CD14-positive monocyte (primary cell): ENCODE results near the gene ANKRD44. TPM values are rescaled to one million over a fixed set of nuclear protein-coding genes. Genes with fewer than 3 reads are reported as not detected.

Experiments used
- DNase-seq, 3 donors: peaks; one replicate each; pipeline ENCODE4 v3.0.0-alpha.2; 2011 to 2022
- H2AFZ ChIP-seq: 2 replicates; pipeline ENCODE4 v1.6.0; 2012; ENCODE audit warnings: mild to moderate bottlenecking, low read depth, low read length, inconsistent platforms; ENCODE audit not compliant: insufficient read depth, poor library complexity, severe bottlenecking
- H3K27ac ChIP-seq, 2 donors: 1 replicate in 1 of 2; 2 replicates in 1 of 2; pipeline ENCODE4 v1.5.1; 2012 to 2013; ENCODE audit warnings: low read length in 2 of 2, control low read depth in 1 of 2, inconsistent platforms in 1 of 2, low read depth in 1 of 2, mild to moderate bottlenecking in 1 of 2
- H3K27me3 ChIP-seq, 2 donors: one replicate each; pipeline versions ENCODE4 v1.6.0 to v1.6.1; 2011 to 2013; ENCODE audit warnings: low read length in 2 of 2; ENCODE audit not compliant: control insufficient read depth in 2 of 2, insufficient read depth in 2 of 2
- H3K36me3 ChIP-seq, 2 donors: replicated peaks in 1 of 2; 1 replicate in 1 of 2; 2 replicates in 1 of 2; pipeline versions ENCODE4 v1.5.1 to v1.6.1; 2012 to 2013; ENCODE audit warnings: low read length in 2 of 2, control low read depth in 1 of 2, inconsistent platforms in 1 of 2, mild to moderate bottlenecking in 1 of 2; ENCODE audit not compliant: insufficient read depth in 2 of 2, control insufficient read depth in 1 of 2
- H3K4me1 ChIP-seq, 2 donors: 1 replicate in 1 of 2; 2 replicates in 1 of 2; pipeline versions ENCODE4 v1.5.1 to v1.6.1; 2012 to 2013; ENCODE audit warnings: low read length in 2 of 2, control low read depth in 1 of 2, inconsistent platforms in 1 of 2, mild to moderate bottlenecking in 1 of 2, moderate library complexity in 1 of 2; ENCODE audit not compliant: insufficient read depth in 2 of 2, control insufficient read depth in 1 of 2
- H3K4me2 ChIP-seq: replicated peaks from 2 replicates; pipeline ENCODE3; 2012; ENCODE audit warnings: low read length, moderate library complexity, mild to moderate bottlenecking; ENCODE audit not compliant: poor library complexity, severe bottlenecking; ENCODE audit errors: extremely low read depth
- H3K4me3 ChIP-seq, 3 experiments: fragments of 200-600 bp in 1 of 3; sonication (generic) in 1 of 3; replicated peaks in 1 of 3; 1 replicate in 2 of 3; 2 replicates in 1 of 3; pipeline ENCODE4 v1.5.1; 2011 to 2013; ENCODE audit warnings: low read length in 3 of 3, mild to moderate bottlenecking in 3 of 3, control low read depth in 2 of 3, low read depth in 2 of 3, inconsistent platforms in 1 of 3, moderate library complexity in 1 of 3
- H3K79me2 ChIP-seq: 2 replicates; pipeline ENCODE4 v1.6.0; 2012; ENCODE audit warnings: mild to moderate bottlenecking, control low read depth, inconsistent platforms, low read length, moderate library complexity; ENCODE audit not compliant: insufficient read depth
- H3K9ac ChIP-seq: 2 replicates; pipeline ENCODE4 v1.6.0; 2017; ENCODE audit warnings: low read length, mild to moderate bottlenecking; ENCODE audit not compliant: insufficient read depth, poor library complexity, severe bottlenecking
- H3K9me3 ChIP-seq, 2 donors: replicated peaks in 1 of 2; 1 replicate in 1 of 2; 2 replicates in 1 of 2; pipeline versions ENCODE4 v1.5.1 to v1.6.1; 2012 to 2013; ENCODE audit warnings: low read length in 2 of 2, control low read depth in 1 of 2; ENCODE audit not compliant: control insufficient read depth in 1 of 2, insufficient read depth in 1 of 2
- H4K20me1 ChIP-seq: 2 replicates; pipeline ENCODE4 v1.6.0; 2012; ENCODE audit warnings: mild to moderate bottlenecking, low read length, control low read depth, moderate library complexity; ENCODE audit not compliant: insufficient read depth
- H3K27ac Mint-ChIP-seq, 7 donors: one replicate each; pipeline ENCODE4 v1.8.0; 2020; ENCODE audit warnings: mild to moderate bottlenecking in 7 of 7, mixed read lengths in 7 of 7, moderate library complexity in 6 of 7, inconsistent platforms in 2 of 7
- H3K27me3 Mint-ChIP-seq, 3 donors: one replicate each; pipeline ENCODE4 v1.8.0; 2021 to 2022; ENCODE audit warnings: low read depth in 3 of 3, mild to moderate bottlenecking in 3 of 3, mixed read lengths in 3 of 3, moderate library complexity in 3 of 3, inconsistent platforms in 1 of 3
- H3K36me3 Mint-ChIP-seq, 2 donors: one replicate each; pipeline ENCODE4 v1.8.0; 2020; ENCODE audit warnings: mixed read lengths in 2 of 2, inconsistent platforms in 1 of 2, mild to moderate bottlenecking in 1 of 2
- H3K4me1 Mint-ChIP-seq: one replicate; pipeline ENCODE4 v1.8.0; 2020; ENCODE audit warnings: mild to moderate bottlenecking, mixed read lengths
- H3K4me3 Mint-ChIP-seq, 2 donors: one replicate each; pipeline ENCODE4 v1.8.0; 2020; ENCODE audit warnings: mild to moderate bottlenecking in 2 of 2, mixed read lengths in 2 of 2, moderate library complexity in 1 of 2
- H3K9me3 Mint-ChIP-seq, 7 donors: one replicate each; pipeline ENCODE4 v1.8.0; 2020 to 2022; ENCODE audit warnings: mixed read lengths in 7 of 7, mild to moderate bottlenecking in 6 of 7, moderate library complexity in 6 of 7, inconsistent platforms in 2 of 7
- WGBS: methylation state at CpG from one replicate; pipeline ENCODE4 v1.1.5; 2013; ENCODE audit warnings: missing lambda C conversion rate; ENCODE audit not compliant: insufficient coverage; 5-methylcytosine and 5-hydroxymethylcytosine counted together
- intact Hi-C, 2 donors: fragments of 100-400 bp; cut with micrococcal nuclease; formaldehyde crosslinking; loops; one replicate each; pipeline versions ENCODE4 v1.15.0 to v1.15.1; 2023
- polyA plus RNA-seq, 3 donors: library from polyadenylated mRNA; depleted of rRNA in 1 of 3; unstranded in 2 of 3; stranded (reverse) in 1 of 3; fragments of 300-500 nt in 2 of 3; fragments of >200 nt in 1 of 3; fragmentation: Illumina TruSeq in 2 of 3; gene quantifications; 1 replicate in 2 of 3; 2 replicates in 1 of 3; pipeline ENCODE4 v1.2.3, GENCODE V29; 2012 to 2021
- TF ChIP-seq, protein P1 (sequence below): fragments of 200-600 bp; IDR thresholded peaks from one replicate; pipeline ENCODE4 v1.8.0; 2022; ENCODE audit warnings: antibody characterized with exemption, mild to moderate bottlenecking

ANKRD44 gene
- polyA plus RNA-seq, 3 donors: 55.7 to 91.9 (median 64.9) TPM

GRCh38 chr2:197013098-197013497 is 297.5 kb downstream of the ANKRD44 start:
- Histone ChIP-seq H3K4me2 (no peak overlapping the region), H3K79me2 (no peaks in the 10 kb centered on the region), H3K9ac (no peak overlapping the region), H4K20me1 (peaks cover 15% of the 10 kb centered on the region), H3K4me3 (no peak overlapping the region), H3K36me3 (peaks cover 43 to 90% of the 10 kb centered on the region in 2 donors), H2AFZ (no peak overlapping the region), H3K27me3 (no peaks in the 10 kb centered on the region), H3K4me1 (no peaks in the 10 kb centered on the region), H3K27ac (no peak overlapping the region), H3K9me3 (no peaks in the 10 kb centered on the region)
- intact Hi-C loops: loop anchor here (10.0 kb wide), 2 partner anchors 362 to 372 kb away; no protein-coding TSS in a partner anchor
- no peaks in the 10 kb centered on the region for H3K27me3 Mint-ChIP-seq
- no peak overlapping the region for H3K4me3 Mint-ChIP-seq
- H3K4me1 Mint-ChIP-seq: no peaks in the 10 kb centered on the region
- H3K9me3 Mint-ChIP-seq: no peaks in the 10 kb centered on the region
- 100% methylated on average over 1 of the region's 2 CpGs for WGBS
- TF ChIP-seq, protein P1, sequence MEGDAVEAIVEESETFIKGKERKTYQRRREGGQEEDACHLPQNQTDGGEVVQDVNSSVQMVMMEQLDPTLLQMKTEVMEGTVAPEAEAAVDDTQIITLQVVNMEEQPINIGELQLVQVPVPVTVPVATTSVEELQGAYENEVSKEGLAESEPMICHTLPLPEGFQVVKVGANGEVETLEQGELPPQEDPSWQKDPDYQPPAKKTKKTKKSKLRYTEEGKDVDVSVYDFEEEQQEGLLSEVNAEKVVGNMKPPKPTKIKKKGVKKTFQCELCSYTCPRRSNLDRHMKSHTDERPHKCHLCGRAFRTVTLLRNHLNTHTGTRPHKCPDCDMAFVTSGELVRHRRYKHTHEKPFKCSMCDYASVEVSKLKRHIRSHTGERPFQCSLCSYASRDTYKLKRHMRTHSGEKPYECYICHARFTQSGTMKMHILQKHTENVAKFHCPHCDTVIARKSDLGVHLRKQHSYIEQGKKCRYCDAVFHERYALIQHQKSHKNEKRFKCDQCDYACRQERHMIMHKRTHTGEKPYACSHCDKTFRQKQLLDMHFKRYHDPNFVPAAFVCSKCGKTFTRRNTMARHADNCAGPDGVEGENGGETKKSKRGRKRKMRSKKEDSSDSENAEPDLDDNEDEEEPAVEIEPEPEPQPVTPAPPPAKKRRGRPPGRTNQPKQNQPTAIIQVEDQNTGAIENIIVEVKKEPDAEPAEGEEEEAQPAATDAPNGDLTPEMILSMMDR: no peak
- peaks cover 69 to 83% of the 10 kb centered on the region in 2 donors for H3K36me3 Mint-ChIP-seq
- peak overlapping the region in 1 of 7 donors; percentile 27 for H3K27ac Mint-ChIP-seq
- no peak for DNase-seq

GRCh38 chr2:197011801-197012641 is 298.6 kb downstream of the ANKRD44 start:
- Histone ChIP-seq H4K20me1 (peaks cover 8% of the 10 kb centered on the region), H3K79me2 (no peaks in the 10 kb centered on the region), H3K4me3 (no peak overlapping the region), H3K36me3 (peaks cover 54 to 93% of the 10 kb centered on the region in 2 donors), H3K4me1 (no peaks in the 10 kb centered on the region), H3K27ac (no peak overlapping the region), H3K9ac (no peak overlapping the region), H3K4me2 (no peak overlapping the region), H3K27me3 (no peaks in the 10 kb centered on the region), H3K9me3 (no peaks in the 10 kb centered on the region), H2AFZ (no peak overlapping the region)
- H3K4me1 Mint-ChIP-seq: no peaks in the 10 kb centered on the region
- H3K27ac Mint-ChIP-seq: peak overlapping the region in 1 of 7 donors; percentile 15
- 80% methylated on average over 2 of the region's 5 CpGs for WGBS
- TF ChIP-seq, protein P1: peak; percentile 77
- DNase-seq: peak; percentile 9 to 38 (median 34)
- H3K36me3 Mint-ChIP-seq: peaks cover 70 to 88% of the 10 kb centered on the region in 2 donors
- no peaks in the 10 kb centered on the region for H3K27me3 Mint-ChIP-seq
- intact Hi-C loops: loop anchor here (10.0 kb wide), 2 partner anchors 363 to 373 kb away; no protein-coding TSS in a partner anchor
- H3K9me3 Mint-ChIP-seq: no peaks in the 10 kb centered on the region
- H3K4me3 Mint-ChIP-seq: no peak overlapping the region
